ENCODE measurements around the gene CEBPG.

DNA sequence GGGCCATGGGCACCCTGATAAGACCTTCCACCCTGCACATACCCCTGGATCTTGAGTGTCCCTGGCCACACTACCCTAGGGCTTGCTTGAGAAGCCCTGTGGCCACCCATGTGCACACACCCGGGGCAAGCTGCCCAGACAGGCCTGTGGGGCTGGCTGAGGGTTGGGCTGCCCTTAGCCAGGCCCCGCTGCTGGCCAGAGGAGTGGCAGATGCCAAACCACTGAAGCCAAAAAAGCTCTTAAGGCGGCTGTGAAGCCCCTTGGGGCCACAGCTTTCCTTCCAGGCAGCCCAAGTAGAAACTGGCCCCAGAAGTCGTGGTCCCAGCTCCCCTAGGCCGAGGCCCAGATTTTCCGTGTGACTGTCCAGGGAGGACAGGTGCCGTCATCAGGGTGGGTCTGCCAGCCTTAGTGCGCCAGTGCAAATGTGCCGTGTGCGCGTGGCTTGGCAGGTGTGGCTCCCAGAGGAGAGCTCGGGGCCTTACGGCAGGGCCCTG, 14.8 kb downstream of the CEBPG start:
- TF ChIP-seq, protein P1, sequence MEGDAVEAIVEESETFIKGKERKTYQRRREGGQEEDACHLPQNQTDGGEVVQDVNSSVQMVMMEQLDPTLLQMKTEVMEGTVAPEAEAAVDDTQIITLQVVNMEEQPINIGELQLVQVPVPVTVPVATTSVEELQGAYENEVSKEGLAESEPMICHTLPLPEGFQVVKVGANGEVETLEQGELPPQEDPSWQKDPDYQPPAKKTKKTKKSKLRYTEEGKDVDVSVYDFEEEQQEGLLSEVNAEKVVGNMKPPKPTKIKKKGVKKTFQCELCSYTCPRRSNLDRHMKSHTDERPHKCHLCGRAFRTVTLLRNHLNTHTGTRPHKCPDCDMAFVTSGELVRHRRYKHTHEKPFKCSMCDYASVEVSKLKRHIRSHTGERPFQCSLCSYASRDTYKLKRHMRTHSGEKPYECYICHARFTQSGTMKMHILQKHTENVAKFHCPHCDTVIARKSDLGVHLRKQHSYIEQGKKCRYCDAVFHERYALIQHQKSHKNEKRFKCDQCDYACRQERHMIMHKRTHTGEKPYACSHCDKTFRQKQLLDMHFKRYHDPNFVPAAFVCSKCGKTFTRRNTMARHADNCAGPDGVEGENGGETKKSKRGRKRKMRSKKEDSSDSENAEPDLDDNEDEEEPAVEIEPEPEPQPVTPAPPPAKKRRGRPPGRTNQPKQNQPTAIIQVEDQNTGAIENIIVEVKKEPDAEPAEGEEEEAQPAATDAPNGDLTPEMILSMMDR (IDR thresholded peaks at IDR 0.05): no peak
- no peak for TF ChIP-seq POLR2A (IDR thresholded peaks at IDR 0.05)

Data from esophagus squamous epithelium (tissue), 4 donors.